IMR-90 (cell line): ENCODE results near the gene SCTR. TPM values are rescaled to one million over a fixed set of nuclear protein-coding genes. Genes with fewer than 3 reads are reported as not detected.

Source experiments
- ATAC-seq: fragments of 200-7000 bp; cut with Tn5 transposase; 2 replicates; pipeline ENCODE4 v1.9.1; 2020; ENCODE audit warnings: low read depth, mild to moderate bottlenecking, moderate library complexity
- BruUV-seq: library from RNA; stranded (reverse); fragments of 400-500 nt; replicated peaks from 2 replicates; lab custom pipeline; 2021; lab: Mats Ljungman, UMichigan
- CTCF ChIA-PET: fragments of 300-600 bp; formaldehyde crosslinking; extraction: SDS; loops from one replicate; lab custom pipeline; 2021; ENCODE audit warnings: antibody characterized with exemption; lab: Yijun Ruan, JAX
- POLR2A ChIA-PET: fragments of 300-600 bp; sonication (Branson Sonifier 250); formaldehyde crosslinking; loops from one replicate; lab custom pipeline; 2022; ENCODE audit warnings: antibody characterized with exemption; ENCODE audit not compliant: unreplicated experiment; lab: Charles Lee
- DNase-seq: peaks from one replicate; pipeline ENCODE4 v3.0.0; 2013
- H2AFZ ChIP-seq: replicated peaks from 2 replicates; pipeline ENCODE3; 2013; ENCODE audit warnings: low read length, mild to moderate bottlenecking; ENCODE audit not compliant: poor library complexity
- H2AK5ac ChIP-seq: 2 replicates; pipeline ENCODE4 v1.6.1; 2013; ENCODE audit warnings: low read depth, low read length, inconsistent platforms
- H2AK9ac ChIP-seq: replicated peaks from 2 replicates; pipeline ENCODE3; 2013; ENCODE audit warnings: mild to moderate bottlenecking, low read depth, low read length, moderate library complexity; ENCODE audit not compliant: poor library complexity
- H2BK120ac ChIP-seq: 2 replicates; pipeline ENCODE4 v1.6.1; 2013; ENCODE audit warnings: low read depth, low read length, inconsistent platforms
- H2BK15ac ChIP-seq: 3 replicates; pipeline ENCODE4 v1.6.1; 2013; ENCODE audit warnings: low read depth, low read length, inconsistent platforms
- H2BK20ac ChIP-seq: 2 replicates; pipeline ENCODE4 v1.6.1; 2013; ENCODE audit warnings: low read depth, mild to moderate bottlenecking, inconsistent platforms, low read length, moderate library complexity
- H2BK5ac ChIP-seq: 2 replicates; pipeline ENCODE4 v1.6.1; 2013; ENCODE audit warnings: mild to moderate bottlenecking, low read depth, low read length, inconsistent platforms; ENCODE audit not compliant: poor library complexity, severe bottlenecking
- H3K14ac ChIP-seq: replicated peaks from 2 replicates; pipeline ENCODE4 v1.6.1; 2013; ENCODE audit warnings: low read depth, low read length, inconsistent platforms
- H3K18ac ChIP-seq: 2 replicates; pipeline ENCODE4 v1.6.1; 2013; ENCODE audit warnings: low read depth, low read length, control low read depth
- H3K23ac ChIP-seq: 2 replicates; pipeline ENCODE4 v1.6.1; 2013; ENCODE audit warnings: low read depth, low read length, inconsistent platforms
- H3K27ac ChIP-seq: 2 replicates; pipeline ENCODE4 v1.5.1; 2013; ENCODE audit warnings: mild to moderate bottlenecking, control low read depth, low read length; ENCODE audit not compliant: insufficient read depth
- H3K27me3 ChIP-seq: 2 replicates; pipeline ENCODE4 v1.6.1; 2013; ENCODE audit warnings: low read length; ENCODE audit not compliant: control insufficient read depth, insufficient read depth
- H3K36me3 ChIP-seq: 2 replicates; pipeline ENCODE4 v1.6.1; 2013; ENCODE audit warnings: low read length, mixed read lengths; ENCODE audit not compliant: control insufficient read depth, insufficient read depth
- H3K4ac ChIP-seq: 2 replicates; pipeline ENCODE4 v1.6.1; 2013; ENCODE audit warnings: low read depth, low read length, inconsistent platforms
- H3K4me1 ChIP-seq: 2 replicates; pipeline ENCODE4 v1.6.1; 2013; ENCODE audit warnings: low read length, mixed read lengths; ENCODE audit not compliant: control insufficient read depth, insufficient read depth
- H3K4me2 ChIP-seq: 2 replicates; pipeline ENCODE4 v1.6.1; 2013; ENCODE audit warnings: low read depth, mild to moderate bottlenecking, control low read depth, low read length, moderate library complexity
- H3K4me3 ChIP-seq: 2 replicates; pipeline ENCODE4 v1.5.1; 2013; ENCODE audit warnings: low read depth, mild to moderate bottlenecking, control low read depth, low read length, moderate library complexity; ENCODE audit not compliant: insufficient read depth
- H3K56ac ChIP-seq: 2 replicates; pipeline ENCODE4 v1.6.1; 2013; ENCODE audit warnings: low read length, inconsistent platforms; ENCODE audit not compliant: insufficient read depth; ENCODE audit errors: extremely low read depth
- H3K79me1 ChIP-seq, 2 experiments: 2 replicates each; pipeline ENCODE4 v1.6.1; 2013; ENCODE audit warnings: low read length in 2 of 2, inconsistent platforms in 1 of 2, low read depth in 1 of 2
- H3K9ac ChIP-seq: 2 replicates; pipeline ENCODE4 v1.6.1; 2013; ENCODE audit warnings: low read depth, low read length, control low read depth
- H3K9me1 ChIP-seq: 2 replicates; pipeline ENCODE4 v1.6.1; 2013; ENCODE audit warnings: low read length, inconsistent platforms; ENCODE audit not compliant: insufficient read depth
- H3K9me3 ChIP-seq: 2 replicates; pipeline ENCODE4 v1.6.1; 2013; ENCODE audit warnings: low read length; ENCODE audit not compliant: control insufficient read depth, insufficient read depth
- H4K20me1 ChIP-seq: 2 replicates; pipeline ENCODE4 v1.6.1; 2013; ENCODE audit warnings: low read length, inconsistent platforms; ENCODE audit not compliant: insufficient read depth
- H4K5ac ChIP-seq: 2 replicates; pipeline ENCODE4 v1.6.1; 2013; ENCODE audit warnings: mild to moderate bottlenecking, low read depth, low read length, control low read depth
- H4K8ac ChIP-seq, 2 experiments: 2 replicates each; pipeline ENCODE4 v1.6.1; 2013; ENCODE audit warnings: low read depth in 2 of 2, low read length in 2 of 2, control low read depth in 1 of 2, inconsistent platforms in 1 of 2
- H4K91ac ChIP-seq: 2 replicates; pipeline ENCODE4 v1.6.1; 2013; ENCODE audit warnings: low read depth, low read length, inconsistent platforms; ENCODE audit not compliant: insufficient read depth
- BHLHE40 ChIP-seq: fragments of 150-350 bp; IDR thresholded peaks from 2 replicates; pipeline ENCODE4 v1.6.1; 2016; ENCODE audit warnings: mild to moderate bottlenecking, low read depth, low read length
- CEBPB ChIP-seq: IDR thresholded peaks from 2 replicates; pipeline ENCODE4 v1.6.1; 2012; ENCODE audit warnings: low read depth, low read length, improper control_type of control experiment
- CHD1 ChIP-seq: IDR thresholded peaks from 2 replicates; pipeline ENCODE4 v1.6.1; 2012; ENCODE audit warnings: low read depth, low read length, improper control_type of control experiment
- FOS ChIP-seq: fragments of 150-350 bp; IDR thresholded peaks from 2 replicates; pipeline ENCODE4 v1.6.1; 2016; ENCODE audit warnings: low read depth, low read length
- MAFK ChIP-seq: IDR thresholded peaks from 2 replicates; pipeline ENCODE4 v1.6.1; 2012; ENCODE audit warnings: low read depth, low read length, improper control_type of control experiment
- MAZ ChIP-seq: IDR thresholded peaks from 2 replicates; pipeline ENCODE4 v1.6.1; 2012; ENCODE audit warnings: low read depth, mild to moderate bottlenecking, low read length, improper control_type of control experiment, moderate library complexity, borderline replicate concordance
- MXI1 ChIP-seq: IDR thresholded peaks from 2 replicates; pipeline ENCODE4 v1.6.1; 2012; ENCODE audit warnings: low read depth, mild to moderate bottlenecking, low read length, moderate library complexity, borderline replicate concordance
- NFE2L2 ChIP-seq: fragments of 150-350 bp; IDR thresholded peaks from 2 replicates; pipeline ENCODE4 v1.6.1; 2016; ENCODE audit warnings: low read depth, mild to moderate bottlenecking, low read length
- POLR2A ChIP-seq: IDR thresholded peaks from 2 replicates; pipeline ENCODE4 v1.6.1; 2012; ENCODE audit warnings: mild to moderate bottlenecking, low read depth, low read length
- RAD21 ChIP-seq: IDR thresholded peaks from 2 replicates; pipeline ENCODE4 v1.6.1; 2012; ENCODE audit warnings: low read length, improper control_type of control experiment
- RCOR1 ChIP-seq: IDR thresholded peaks from 2 replicates; pipeline ENCODE4 v1.6.1; 2012; ENCODE audit warnings: mild to moderate bottlenecking, low read length, improper control_type of control experiment; ENCODE audit not compliant: insufficient replicate concordance
- RFX5 ChIP-seq: IDR thresholded peaks from 2 replicates; pipeline ENCODE4 v1.8.0; 2012; ENCODE audit warnings: low read depth, mild to moderate bottlenecking, low read length, moderate library complexity
- SMC3 ChIP-seq: fragments of 150-350 bp; IDR thresholded peaks from 2 replicates; pipeline ENCODE4 v1.6.1; 2016; ENCODE audit warnings: low read depth, mild to moderate bottlenecking, antibody characterized with exemption, low read length, moderate library complexity
- WGBS, 2 experiments: methylation state at CpG; one replicate each; pipeline versions ENCODE4 v1.1.5 to v1.1.7; 2013; ENCODE audit warnings: missing lambda C conversion rate in 2 of 2; ENCODE audit not compliant: insufficient read length in 1 of 2; ENCODE audit errors: extremely low coverage in 2 of 2; 5-methylcytosine and 5-hydroxymethylcytosine counted together
- dilution Hi-C: fragments of 300-500 bp; cut with HindIII; formaldehyde crosslinking; loops from one replicate; pipeline ENCODE4 v1.14.3; 2018; ENCODE audit warnings: low sequenced_read_pairs; ENCODE audit not compliant: unreplicated experiment
- in situ Hi-C: fragments of 300-500 bp; cut with MboI; formaldehyde crosslinking; loops from 3 replicates; pipeline ENCODE4 v1.14.3; 2019; ENCODE audit warnings: low sequenced_read_pairs, inconsistent platforms, mixed read lengths
- intact Hi-C: fragments of 100-400 bp; cut with micrococcal nuclease; formaldehyde crosslinking; loops from 2 replicates; pipeline ENCODE4 v1.10.0; 2022
- polyA plus RNA-seq, 3 experiments: library from polyadenylated mRNA; depleted of rRNA; stranded (reverse); fragments of >200 nt; gene quantifications; 2 replicates each; pipeline ENCODE4 v1.2.3, GENCODE V29; 2012; ENCODE audit warnings: low replicate concordance in 1 of 3
- total RNA-seq: library from RNA; depleted of rRNA; stranded (reverse); fragments of >200 nt; gene quantifications from 2 replicates; pipeline ENCODE4 v1.2.3, GENCODE V29; 2012
- TF ChIP-seq, protein P1 (sequence below): conservative IDR thresholded peaks from 2 replicates; pipeline ENCODE4 v1.5.1; 2012; ENCODE audit warnings: mild to moderate bottlenecking, low read depth, low read length, improper control_type of control experiment
- TF ChIP-seq, protein P2 (sequence below): fragments of 150-350 bp; IDR thresholded peaks from 2 replicates; pipeline ENCODE4 v1.6.1; 2016; ENCODE audit warnings: low read depth, mild to moderate bottlenecking, low read length, moderate library complexity, borderline replicate concordance
- TF ChIP-seq, protein P3 (sequence below): fragments of 150-350 bp; IDR thresholded peaks from 2 replicates; pipeline ENCODE4 v1.6.1; 2017; ENCODE audit warnings: mild to moderate bottlenecking, antibody characterized with exemption, low read length, low read depth

The SCTR gene
- total and polyA plus RNA-seq, 2 of the 4 experiments (the other 2 are of a cell fraction), result not detected

DNA sequence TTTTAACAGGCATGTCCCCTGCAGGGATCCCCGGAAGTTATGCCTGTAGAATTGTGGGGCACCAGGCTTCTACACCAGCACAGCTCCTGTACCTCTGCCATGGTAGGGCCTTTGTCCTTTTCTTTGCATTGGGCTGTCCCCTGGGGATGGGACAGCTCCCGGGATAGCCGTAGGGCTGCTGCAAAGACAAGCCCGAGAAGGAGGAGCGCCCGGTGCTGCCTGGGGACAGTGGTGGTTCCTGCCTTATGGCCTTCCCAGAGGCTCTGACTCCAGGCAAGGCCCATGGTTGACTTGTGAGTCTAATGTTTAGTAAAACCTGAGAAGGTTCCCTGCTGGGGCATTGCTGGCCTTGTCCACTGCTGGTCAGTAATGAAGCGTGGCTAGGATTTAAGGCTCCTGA, 61.7 kb downstream of the SCTR start:
- ChIA-PET CTCF (no interaction called here), POLR2A (no interaction called here)
- Histone ChIP-seq H3K14ac (no peak overlapping the region), H3K36me3 (no peaks in the 10 kb centered on the region), H2BK20ac (no peak overlapping the region), H4K5ac (no peak overlapping the region), H4K91ac (no peak overlapping the region), H3K9me3 (no peaks in the 10 kb centered on the region), H3K4me2 (no peak overlapping the region), H3K27ac (no peak overlapping the region), H2AK9ac (no peak overlapping the region), H3K18ac (no peak overlapping the region), H2BK15ac (no peak overlapping the region), H2AFZ (no peak overlapping the region), H2AK5ac (no peak overlapping the region), H3K9me1 (no peaks in the 10 kb centered on the region), H4K8ac (no peak overlapping the region), H3K56ac (no peak overlapping the region), H3K23ac (no peak overlapping the region), H3K27me3 (peaks cover 5% of the 10 kb centered on the region), H3K79me1 (no peaks in the 10 kb centered on the region), H3K9ac (no peak overlapping the region), H3K4me1 (no peaks in the 10 kb centered on the region), H4K20me1 (no peaks in the 10 kb centered on the region), H3K4ac (no peak overlapping the region), H3K4me3 (no peak overlapping the region), H2BK5ac (no peak overlapping the region), H2BK120ac (no peak overlapping the region)
- dilution Hi-C loops (no loop called here), in situ Hi-C loops (no loop called here), intact Hi-C loops (no loop called here)
- DNase-seq (no peak), ATAC-seq (no peak)
- no peak for TF ChIP-seq MAZ
- TF ChIP-seq MXI1, result no peak
- TF ChIP-seq CEBPB, result no peak
- no peak for TF ChIP-seq RCOR1
- TF ChIP-seq, protein P1, sequence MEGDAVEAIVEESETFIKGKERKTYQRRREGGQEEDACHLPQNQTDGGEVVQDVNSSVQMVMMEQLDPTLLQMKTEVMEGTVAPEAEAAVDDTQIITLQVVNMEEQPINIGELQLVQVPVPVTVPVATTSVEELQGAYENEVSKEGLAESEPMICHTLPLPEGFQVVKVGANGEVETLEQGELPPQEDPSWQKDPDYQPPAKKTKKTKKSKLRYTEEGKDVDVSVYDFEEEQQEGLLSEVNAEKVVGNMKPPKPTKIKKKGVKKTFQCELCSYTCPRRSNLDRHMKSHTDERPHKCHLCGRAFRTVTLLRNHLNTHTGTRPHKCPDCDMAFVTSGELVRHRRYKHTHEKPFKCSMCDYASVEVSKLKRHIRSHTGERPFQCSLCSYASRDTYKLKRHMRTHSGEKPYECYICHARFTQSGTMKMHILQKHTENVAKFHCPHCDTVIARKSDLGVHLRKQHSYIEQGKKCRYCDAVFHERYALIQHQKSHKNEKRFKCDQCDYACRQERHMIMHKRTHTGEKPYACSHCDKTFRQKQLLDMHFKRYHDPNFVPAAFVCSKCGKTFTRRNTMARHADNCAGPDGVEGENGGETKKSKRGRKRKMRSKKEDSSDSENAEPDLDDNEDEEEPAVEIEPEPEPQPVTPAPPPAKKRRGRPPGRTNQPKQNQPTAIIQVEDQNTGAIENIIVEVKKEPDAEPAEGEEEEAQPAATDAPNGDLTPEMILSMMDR, result no peak
- TF ChIP-seq, protein P2, sequence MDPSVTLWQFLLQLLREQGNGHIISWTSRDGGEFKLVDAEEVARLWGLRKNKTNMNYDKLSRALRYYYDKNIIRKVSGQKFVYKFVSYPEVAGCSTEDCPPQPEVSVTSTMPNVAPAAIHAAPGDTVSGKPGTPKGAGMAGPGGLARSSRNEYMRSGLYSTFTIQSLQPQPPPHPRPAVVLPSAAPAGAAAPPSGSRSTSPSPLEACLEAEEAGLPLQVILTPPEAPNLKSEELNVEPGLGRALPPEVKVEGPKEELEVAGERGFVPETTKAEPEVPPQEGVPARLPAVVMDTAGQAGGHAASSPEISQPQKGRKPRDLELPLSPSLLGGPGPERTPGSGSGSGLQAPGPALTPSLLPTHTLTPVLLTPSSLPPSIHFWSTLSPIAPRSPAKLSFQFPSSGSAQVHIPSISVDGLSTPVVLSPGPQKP, result no peak
- no peak for TF ChIP-seq MAFK
- TF ChIP-seq CHD1, result no peak
- TF ChIP-seq NFE2L2, result no peak
- TF ChIP-seq SMC3, result no peak
- no peak for TF ChIP-seq FOS
- TF ChIP-seq BHLHE40, result no peak
- no peak for TF ChIP-seq POLR2A
- TF ChIP-seq RFX5, result no peak
- TF ChIP-seq, protein P3, sequence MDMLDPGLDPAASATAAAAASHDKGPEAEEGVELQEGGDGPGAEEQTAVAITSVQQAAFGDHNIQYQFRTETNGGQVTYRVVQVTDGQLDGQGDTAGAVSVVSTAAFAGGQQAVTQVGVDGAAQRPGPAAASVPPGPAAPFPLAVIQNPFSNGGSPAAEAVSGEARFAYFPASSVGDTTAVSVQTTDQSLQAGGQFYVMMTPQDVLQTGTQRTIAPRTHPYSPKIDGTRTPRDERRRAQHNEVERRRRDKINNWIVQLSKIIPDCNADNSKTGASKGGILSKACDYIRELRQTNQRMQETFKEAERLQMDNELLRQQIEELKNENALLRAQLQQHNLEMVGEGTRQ, result no peak
- TF ChIP-seq RAD21, result no peak
- 80% methylated on average over 2 of the region's 7 CpGs; no CpG with 5 or more reads in 1 of the 2 experiments for WGBS, 2 experiments
- no TSS peak for BruUV-seq
